C4-2B (cell line): ENCODE measurements around the gene LRFN2.

Experiments used
- ZFX ChIP-seq: fragments of 450-650 bp; IDR thresholded peaks from 2 replicates; pipeline ENCODE4 v1.6.1; 2017
- TF ChIP-seq, protein P1 (sequence below): fragments of 450-650 bp; conservative IDR thresholded peaks from 2 replicates; pipeline ENCODE4 v1.5.1; 2017; ENCODE audit warnings: mild to moderate bottlenecking

DNA sequence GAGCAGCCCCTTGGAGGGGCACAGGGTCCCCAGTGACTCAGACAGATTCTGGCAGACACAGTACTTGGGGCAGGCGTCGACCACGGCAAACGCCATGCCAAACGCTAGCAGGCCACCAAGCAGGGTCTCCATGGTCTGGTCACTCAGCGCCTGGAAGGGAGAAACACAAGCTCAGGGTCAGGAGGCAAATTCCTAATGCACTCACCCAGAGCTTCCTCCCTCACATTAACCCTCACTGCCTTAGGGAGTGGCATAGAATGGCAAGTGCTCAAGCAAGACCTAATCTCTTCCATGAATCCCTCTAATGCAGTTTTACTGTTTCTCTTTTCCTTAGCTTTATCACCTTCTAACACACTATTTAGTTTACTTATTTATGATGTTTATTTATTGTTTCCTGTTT, 154.2 kb downstream of the LRFN2 start:
- TF ChIP-seq, protein P1, sequence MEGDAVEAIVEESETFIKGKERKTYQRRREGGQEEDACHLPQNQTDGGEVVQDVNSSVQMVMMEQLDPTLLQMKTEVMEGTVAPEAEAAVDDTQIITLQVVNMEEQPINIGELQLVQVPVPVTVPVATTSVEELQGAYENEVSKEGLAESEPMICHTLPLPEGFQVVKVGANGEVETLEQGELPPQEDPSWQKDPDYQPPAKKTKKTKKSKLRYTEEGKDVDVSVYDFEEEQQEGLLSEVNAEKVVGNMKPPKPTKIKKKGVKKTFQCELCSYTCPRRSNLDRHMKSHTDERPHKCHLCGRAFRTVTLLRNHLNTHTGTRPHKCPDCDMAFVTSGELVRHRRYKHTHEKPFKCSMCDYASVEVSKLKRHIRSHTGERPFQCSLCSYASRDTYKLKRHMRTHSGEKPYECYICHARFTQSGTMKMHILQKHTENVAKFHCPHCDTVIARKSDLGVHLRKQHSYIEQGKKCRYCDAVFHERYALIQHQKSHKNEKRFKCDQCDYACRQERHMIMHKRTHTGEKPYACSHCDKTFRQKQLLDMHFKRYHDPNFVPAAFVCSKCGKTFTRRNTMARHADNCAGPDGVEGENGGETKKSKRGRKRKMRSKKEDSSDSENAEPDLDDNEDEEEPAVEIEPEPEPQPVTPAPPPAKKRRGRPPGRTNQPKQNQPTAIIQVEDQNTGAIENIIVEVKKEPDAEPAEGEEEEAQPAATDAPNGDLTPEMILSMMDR, result no peak
- no peak for TF ChIP-seq ZFX
